ENCODE measurements around the gene MYT1. TPM values are rescaled to one million over a fixed set of nuclear protein-coding genes. Genes with fewer than 3 reads are reported as not detected.
A peak's percentile ranks its signal among the peaks of the same experiment; 100 is the strongest.

The MYT1 gene
- total and polyA plus RNA-seq, 2 of the 13 experiments (the other 11 are each of a cell fraction or from before 2014, with no cell fraction given) = 0.58 to 2.5 TPM

DNA sequence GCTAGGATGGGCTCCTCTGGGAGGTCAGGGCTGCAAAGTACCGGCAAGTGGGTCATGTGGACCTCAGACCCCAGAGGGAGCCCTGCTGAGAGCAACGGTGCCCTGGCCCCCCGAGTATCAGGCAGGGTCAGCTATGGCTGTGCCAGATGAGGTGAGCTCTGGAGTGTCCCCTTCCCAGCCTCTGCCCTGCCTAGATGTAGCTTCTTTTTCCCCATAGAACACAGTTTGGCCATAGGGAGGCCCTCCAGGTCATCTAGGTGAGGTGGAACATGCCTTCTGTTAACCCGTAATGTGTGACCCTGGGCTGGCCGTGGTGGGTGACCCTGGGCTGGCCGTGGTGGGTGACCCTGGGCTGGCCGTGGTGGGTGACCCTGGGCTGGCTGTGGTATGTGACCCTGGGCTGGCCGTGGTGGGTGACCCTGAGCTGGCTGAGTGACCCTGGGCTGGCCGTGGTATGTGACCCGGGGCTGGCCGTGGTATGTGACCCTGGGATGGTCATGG, 70.1 kb downstream of the MYT1 start (continued):
- TF ChIP-seq, protein P1, sequence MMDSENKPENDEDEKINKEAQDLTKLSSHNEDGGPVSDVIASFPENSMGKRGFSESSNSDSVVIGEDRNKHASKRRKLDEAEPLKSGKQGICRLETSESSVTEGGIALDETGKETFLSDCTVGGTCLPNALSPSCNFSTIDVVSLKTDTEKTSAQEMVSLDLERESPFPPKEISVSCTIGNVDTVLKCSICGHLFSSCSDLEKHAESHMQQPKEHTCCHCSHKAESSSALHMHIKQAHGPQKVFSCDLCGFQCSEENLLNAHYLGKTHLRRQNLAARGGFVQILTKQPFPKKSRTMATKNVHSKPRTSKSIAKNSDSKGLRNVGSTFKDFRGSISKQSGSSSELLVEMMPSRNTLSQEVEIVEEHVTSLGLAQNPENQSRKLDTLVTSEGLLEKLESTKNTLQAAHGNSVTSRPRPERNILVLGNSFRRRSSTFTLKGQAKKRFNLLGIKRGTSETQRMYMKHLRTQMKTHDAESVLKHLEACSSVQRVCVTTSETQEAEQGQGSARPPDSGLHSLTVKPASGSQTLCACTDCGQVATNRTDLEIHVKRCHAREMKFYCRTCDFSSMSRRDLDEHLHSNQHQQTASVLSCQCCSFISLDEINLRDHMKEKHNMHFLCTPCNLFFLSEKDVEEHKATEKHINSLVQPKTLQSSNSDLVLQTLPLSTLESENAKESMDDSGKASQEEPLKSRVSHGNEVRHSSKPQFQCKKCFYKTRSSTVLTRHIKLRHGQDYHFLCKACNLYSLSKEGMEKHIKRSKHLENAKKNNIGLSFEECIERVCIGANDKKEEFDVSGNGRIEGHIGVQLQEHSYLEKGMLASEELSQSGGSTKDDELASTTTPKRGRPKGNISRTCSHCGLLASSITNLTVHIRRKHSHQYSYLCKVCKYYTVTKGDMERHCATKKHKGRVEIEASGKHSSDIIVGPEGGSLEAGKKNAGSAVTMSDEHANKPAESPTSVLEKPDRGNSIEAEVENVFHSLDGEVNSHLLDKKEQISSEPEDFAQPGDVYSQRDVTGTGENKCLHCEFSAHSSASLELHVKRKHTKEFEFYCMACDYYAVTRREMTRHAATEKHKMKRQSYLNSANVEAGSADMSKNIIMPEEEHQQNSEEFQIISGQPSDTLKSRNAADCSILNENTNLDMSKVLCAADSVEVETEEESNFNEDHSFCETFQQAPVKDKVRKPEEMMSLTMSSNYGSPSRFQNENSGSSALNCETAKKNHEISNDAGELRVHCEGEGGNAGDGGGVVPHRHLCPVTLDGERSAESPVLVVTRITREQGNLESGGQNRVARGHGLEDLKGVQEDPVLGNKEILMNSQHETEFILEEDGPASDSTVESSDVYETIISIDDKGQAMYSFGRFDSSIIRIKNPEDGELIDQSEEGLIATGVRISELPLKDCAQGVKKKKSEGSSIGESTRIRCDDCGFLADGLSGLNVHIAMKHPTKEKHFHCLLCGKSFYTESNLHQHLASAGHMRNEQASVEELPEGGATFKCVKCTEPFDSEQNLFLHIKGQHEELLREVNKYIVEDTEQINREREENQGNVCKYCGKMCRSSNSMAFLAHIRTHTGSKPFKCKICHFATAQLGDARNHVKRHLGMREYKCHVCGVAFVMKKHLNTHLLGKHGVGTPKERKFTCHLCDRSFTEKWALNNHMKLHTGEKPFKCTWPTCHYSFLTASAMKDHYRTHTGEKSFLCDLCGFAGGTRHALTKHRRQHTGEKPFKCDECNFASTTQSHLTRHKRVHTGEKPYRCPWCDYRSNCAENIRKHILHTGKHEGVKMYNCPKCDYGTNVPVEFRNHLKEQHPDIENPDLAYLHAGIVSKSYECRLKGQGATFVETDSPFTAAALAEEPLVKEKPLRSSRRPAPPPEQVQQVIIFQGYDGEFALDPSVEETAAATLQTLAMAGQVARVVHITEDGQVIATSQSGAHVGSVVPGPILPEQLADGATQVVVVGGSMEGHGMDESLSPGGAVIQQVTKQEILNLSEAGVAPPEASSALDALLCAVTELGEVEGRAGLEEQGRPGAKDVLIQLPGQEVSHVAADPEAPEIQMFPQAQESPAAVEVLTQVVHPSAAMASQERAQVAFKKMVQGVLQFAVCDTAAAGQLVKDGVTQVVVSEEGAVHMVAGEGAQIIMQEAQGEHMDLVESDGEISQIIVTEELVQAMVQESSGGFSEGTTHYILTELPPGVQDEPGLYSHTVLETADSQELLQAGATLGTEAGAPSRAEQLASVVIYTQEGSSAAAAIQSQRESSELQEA (CRISPR knock-in tag; IDR thresholded peaks at IDR 0.05; ENCODE audit: not compliant biosample characterization) = no peak
- TF ChIP-seq, protein P2, sequence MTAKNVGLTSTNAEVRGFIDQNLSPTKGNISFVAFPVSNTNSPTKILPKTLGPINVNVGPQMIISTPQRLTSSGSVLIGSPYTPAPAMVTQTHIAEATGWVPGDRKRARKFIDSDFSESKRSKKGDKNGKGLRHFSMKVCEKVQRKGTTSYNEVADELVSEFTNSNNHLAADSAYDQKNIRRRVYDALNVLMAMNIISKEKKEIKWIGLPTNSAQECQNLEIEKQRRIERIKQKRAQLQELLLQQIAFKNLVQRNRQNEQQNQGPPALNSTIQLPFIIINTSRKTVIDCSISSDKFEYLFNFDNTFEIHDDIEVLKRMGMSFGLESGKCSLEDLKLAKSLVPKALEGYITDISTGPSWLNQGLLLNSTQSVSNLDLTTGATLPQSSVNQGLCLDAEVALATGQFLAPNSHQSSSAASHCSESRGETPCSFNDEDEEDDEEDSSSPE (CRISPR knock-in tag; IDR thresholded peaks at IDR 0.05) = no peak
- TF ChIP-seq CHD4 (IDR thresholded peaks at IDR 0.05; ENCODE audit: borderline replicate concordance, low read length) = no peak
- no peak for TF ChIP-seq ZNF12 (CRISPR knock-in tag; IDR thresholded peaks at IDR 0.05)
- TF ChIP-seq HOXA7 (CRISPR knock-in tag; IDR thresholded peaks at IDR 0.05) = no peak
- no peak for TF ChIP-seq ARNT (IDR thresholded peaks at IDR 0.05)
- no peak for TF ChIP-seq ZZZ3 (CRISPR knock-in tag; IDR thresholded peaks at IDR 0.05; ENCODE audit: borderline replicate concordance)
- TF ChIP-seq ZNF850 (CRISPR knock-in tag; conservative IDR thresholded peaks at IDR 0.05) = no peak
- TF ChIP-seq, protein P3, sequence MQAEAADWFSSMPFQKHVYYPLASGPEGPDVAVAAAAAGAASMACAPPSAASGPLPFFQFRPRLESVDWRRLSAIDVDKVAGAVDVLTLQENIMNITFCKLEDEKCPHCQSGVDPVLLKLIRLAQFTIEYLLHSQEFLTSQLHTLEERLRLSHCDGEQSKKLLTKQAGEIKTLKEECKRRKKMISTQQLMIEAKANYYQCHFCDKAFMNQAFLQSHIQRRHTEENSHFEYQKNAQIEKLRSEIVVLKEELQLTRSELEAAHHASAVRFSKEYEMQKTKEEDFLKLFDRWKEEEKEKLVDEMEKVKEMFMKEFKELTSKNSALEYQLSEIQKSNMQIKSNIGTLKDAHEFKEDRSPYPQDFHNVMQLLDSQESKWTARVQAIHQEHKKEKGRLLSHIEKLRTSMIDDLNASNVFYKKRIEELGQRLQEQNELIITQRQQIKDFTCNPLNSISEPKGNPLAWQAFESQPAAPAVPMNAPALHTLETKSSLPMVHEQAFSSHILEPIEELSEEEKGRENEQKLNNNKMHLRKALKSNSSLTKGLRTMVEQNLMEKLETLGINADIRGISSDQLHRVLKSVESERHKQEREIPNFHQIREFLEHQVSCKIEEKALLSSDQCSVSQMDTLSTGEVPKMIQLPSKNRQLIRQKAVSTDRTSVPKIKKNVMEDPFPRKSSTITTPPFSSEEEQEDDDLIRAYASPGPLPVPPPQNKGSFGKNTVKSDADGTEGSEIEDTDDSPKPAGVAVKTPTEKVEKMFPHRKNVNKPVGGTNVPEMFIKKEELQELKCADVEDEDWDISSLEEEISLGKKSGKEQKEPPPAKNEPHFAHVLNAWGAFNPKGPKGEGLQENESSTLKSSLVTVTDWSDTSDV (CRISPR knock-in tag; IDR thresholded peaks at IDR 0.05) = 0 out of 2 replicates have a peak, but pooled peaks have one; percentile 38
- no peak for TF ChIP-seq DNMT3B (CRISPR knock-in tag; conservative IDR thresholded peaks at IDR 0.05)
- TF ChIP-seq ZNF263 (CRISPR knock-in tag; IDR thresholded peaks at IDR 0.05) = no peak
- TF ChIP-seq ZNF563 (CRISPR knock-in tag; IDR thresholded peaks at IDR 0.05) = peak; percentile 69; the same call in 1 of the 2 replicates
- no peak for TF ChIP-seq PLSCR1 (CRISPR knock-in tag; IDR thresholded peaks at IDR 0.05; ENCODE audit: borderline replicate concordance)
- TF ChIP-seq ZNF510 (CRISPR knock-in tag; IDR thresholded peaks at IDR 0.05; ENCODE audit: low read depth) = no peak

All from HepG2 (cell line).